Measurements from ENCODE around the gene MYL5.

- TF ChIP-seq ZNF274 (IDR thresholded peaks at IDR 0.05; ENCODE audit: low read depth, low read length) (no peak), YY1 (IDR thresholded peaks at IDR 0.05; ENCODE audit: insufficient read depth, insufficient read length) (no peak)
Observed at GRCh38 chr4:649293-649625, 25.1 kb upstream of the MYL5 start.
